Heart left ventricle (tissue), 16 donors: Measurements from ENCODE around the gene CNGB1. TPM values are rescaled to one million over a fixed set of nuclear protein-coding genes. Genes with fewer than 3 reads are reported as not detected.
"Not testable (repeated sequence)": the region's sequence is repeated elsewhere in the genome, so short reads cannot be mapped to it uniquely, and the experiment has no call there.

Experiments used
- ATAC-seq, 4 donors: fragments of 200-7000 bp; cut with Tn5 transposase; one replicate each; pipeline ENCODE4 v1.9.1; 2020 to 2022; ENCODE audit warnings: moderate library complexity in 4 of 4, mild to moderate bottlenecking in 3 of 4, moderate number of reproducible peaks in 1 of 4
- DNase-seq, 5 donors: peaks; one replicate each; pipeline ENCODE4 v3.0.0-alpha.2; 2020
- H3K27ac ChIP-seq, 12 donors: fragments of 200-600 bp; sonication (generic) in 4 of 12; one replicate each; pipeline versions ENCODE4 v1.5.0 to v1.8.0; 2016 to 2022; ENCODE audit warnings: mild to moderate bottlenecking in 2 of 12
- H3K27me3 ChIP-seq, 9 donors: fragments of 200-600 bp; sonication (generic) in 2 of 9; one replicate each; pipeline versions ENCODE4 v1.5.1 to v1.8.0; 2016 to 2022; ENCODE audit warnings: mild to moderate bottlenecking in 3 of 9
- H3K36me3 ChIP-seq, 9 donors: fragments of 200-600 bp; sonication (generic) in 2 of 9; one replicate each; pipeline versions ENCODE4 v1.5.0 to v1.8.0; 2018 to 2022; ENCODE audit warnings: mild to moderate bottlenecking in 2 of 9
- H3K4me1 ChIP-seq, 12 donors: fragments of 200-600 bp; sonication (generic) in 4 of 12; one replicate each; pipeline versions ENCODE4 v1.5.0 to v1.8.0; 2016 to 2022; ENCODE audit warnings: mild to moderate bottlenecking in 3 of 12
- H3K4me3 ChIP-seq, 12 donors: fragments of 200-600 bp; sonication (generic) in 4 of 12; one replicate each; pipeline versions ENCODE4 v1.5.0 to v1.8.0; 2017 to 2022; ENCODE audit warnings: mild to moderate bottlenecking in 9 of 12, moderate library complexity in 4 of 12
- H3K9me3 ChIP-seq, 12 donors: fragments of 200-600 bp; sonication (generic) in 4 of 12; one replicate each; pipeline versions ENCODE4 v1.5.0 to v1.8.0; 2016 to 2022; ENCODE audit warnings: mild to moderate bottlenecking in 1 of 12
- CTCF ChIP-seq, 12 donors: fragments of 200-600 bp; sonication (generic) in 4 of 12; IDR thresholded peaks; one replicate each; pipeline versions ENCODE4 v1.5.0 to v1.8.0; 2018 to 2022; ENCODE audit warnings: antibody characterized with exemption in 12 of 12, mild to moderate bottlenecking in 5 of 12
- POLR2A ChIP-seq, 2 donors: fragments of 450-650 bp; IDR thresholded peaks; one replicate each; pipeline ENCODE4 v1.6.1; 2017; ENCODE audit warnings: antibody characterized with exemption in 2 of 2, mild to moderate bottlenecking in 2 of 2, moderate library complexity in 2 of 2
- WGBS, 4 donors: extraction: QIAGEN DNeasy Blood & Tissue Kit in 2 of 4; methylation state at CpG; one replicate each; pipeline versions ENCODE4 v1.1.5 to v1.1.7; 2013 to 2018; 5-methylcytosine and 5-hydroxymethylcytosine counted together
- intact Hi-C, 10 donors: fragments of 100-400 bp; cut with DNase I; formaldehyde crosslinking; loops; one replicate each; pipeline versions ENCODE4 v1.11.1 to v1.14.2; 2022
- polyA plus RNA-seq, 2 donors: library from polyadenylated mRNA; stranded (reverse); fragments of 200-250 nt; gene quantifications; one replicate each; pipeline ENCODE4 v1.2.3, GENCODE V29; 2013
- total RNA-seq, 9 donors: library from RNA; depleted of rRNA in 2 of 9; stranded (reverse); fragments of >200 nt in 2 of 9; fragmentation: NEBNext Ultra II Directional in 3 of 9; extraction: Animal tissue kit (Norgen Biotek cat#: 25700) in 3 of 9; gene quantifications; one replicate each; pipeline versions ENCODE4 v1.1.0 to v1.2.4, GENCODE V29; 2016 to 2023
- donor health status: ischemic (EF 13 %, LVEDD 7.1; RV severe dilation, severe dysfunction).
- donor health status: healthy with polysubstance abuse.
- donor health status: DM: no; HTN: yes; CAD: no.
- donor health status: DM: no; HTN: no; CAD: no.
- donor health status: ischemic (EF 25% LVEDD 6.9; RV normal size, moderate dysfunction).
- donor health status: ischemic (EF 25% LVEDD 5.7; RV mildly dilated, moderate dysfunction).
- donor health status: healthy.
- donor health status: DM: yes; HTN: yes; CAD: no.
- donor health status: ischemic (EF 35%, LVEDD 5.7; RV mildly dilated, moderate dysfunction).
- donor health status: nonischemic (EF 11% LVEDD 7.7; RV severe dilation, severe dysfunction).
- donor health status: DM: yes; HTN: yes; CAD: no.
- donor health status: PGD.
- donor health status: ischemic (EF 29% LVEDD 5.4; RV normal size, mild dysfunction).
- donor health status: nonischemic (EF 23%, LVEDD 6.1; RV moderate dilation, normal function).

Gene CNGB1
- total and polyA plus RNA-seq, 11 donors: not detected

DNA sequence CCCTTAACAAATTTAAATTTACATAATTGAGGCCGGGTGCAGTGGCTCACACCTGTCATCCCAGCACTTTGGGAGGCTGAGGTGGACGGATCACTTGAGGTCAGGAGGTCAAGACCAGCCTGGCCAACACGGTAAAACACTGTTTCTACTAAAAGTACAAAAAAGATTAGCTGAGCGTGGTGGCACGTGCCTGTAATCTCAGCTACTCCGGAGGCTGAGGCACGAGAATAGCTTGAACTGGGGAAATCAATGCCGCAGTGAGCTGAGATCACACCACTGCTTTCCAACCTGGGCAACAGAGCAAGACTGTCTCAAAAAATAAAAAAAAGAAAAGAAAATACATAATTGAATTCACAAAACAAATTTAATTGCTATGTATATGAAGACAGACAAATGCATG lies 112.3 kb downstream of the CNGB1 start:
- H3K9me3 ChIP-seq: peaks cover 0 to 13% (median 2%) of the 10 kb centered on the region in 12 donors
- 27 to 34% (median 31%) methylated on average over 8 of the region's 8 CpGs for WGBS, 4 donors
- no peaks in the 10 kb centered on the region for H3K36me3 ChIP-seq
- peak overlapping the region in 10 of 12 donors; percentile 10 to 76 (median 58) for H3K27ac ChIP-seq
- peaks cover 0 to 29% (median 13%) of the 10 kb centered on the region in 12 donors for H3K4me1 ChIP-seq
- no peak overlapping the region for H3K4me3 ChIP-seq
- no peak for TF ChIP-seq CTCF (IDR thresholded peaks at IDR 0.05)
- no peak for TF ChIP-seq POLR2A (IDR thresholded peaks at IDR 0.05)
- DNase-seq (no peak), ATAC-seq (peak in 1 of 4 donors; percentile 38)
- no peaks in the 10 kb centered on the region for H3K27me3 ChIP-seq
- intact Hi-C loops: loop anchor here in 4 of 10 donors (2.0 to 5.0 kb wide), 4 partner anchors 41 to 56 kb away; partner anchors contain the start of gene KIFC3 (in 2 of the 4)

- peaks cover 0 to 22% (median 8%) of the 10 kb centered on the region in 12 donors for H3K4me1 ChIP-seq
- not testable (repeated sequence) for H3K4me3 ChIP-seq, H3K27me3 ChIP-seq, H3K36me3 ChIP-seq, DNase-seq
- 39 to 46% (median 39%) methylated on average over 10 of the region's 10 CpGs for WGBS, 4 donors
- ATAC-seq: peak; percentile 5 to 76 (median 69)
- H3K27ac ChIP-seq: peak overlapping the region in 11 of 12 donors; percentile 10 to 76 (median 57)
- H3K9me3 ChIP-seq: peaks cover 0 to 13% (median 2%) of the 10 kb centered on the region in 12 donors
- intact Hi-C loops: loop anchor here in 4 of 10 donors (2.0 to 5.0 kb wide), 4 partner anchors 41 to 56 kb away; partner anchors contain the start of gene KIFC3 (in 2 of the 4)
These were observed 112.9 kb downstream of the CNGB1 start for GRCh38 chr16:57857991-57858390.

GRCh38 chr16:57855188-57855587 lies 115.7 kb downstream of the CNGB1 start:
- H3K4me3 ChIP-seq: no peak overlapping the region
- no peak for DNase-seq
- 96 to 97% (median 96%) methylated on average over 5 of the region's 5 CpGs for WGBS, 4 donors

DNA sequence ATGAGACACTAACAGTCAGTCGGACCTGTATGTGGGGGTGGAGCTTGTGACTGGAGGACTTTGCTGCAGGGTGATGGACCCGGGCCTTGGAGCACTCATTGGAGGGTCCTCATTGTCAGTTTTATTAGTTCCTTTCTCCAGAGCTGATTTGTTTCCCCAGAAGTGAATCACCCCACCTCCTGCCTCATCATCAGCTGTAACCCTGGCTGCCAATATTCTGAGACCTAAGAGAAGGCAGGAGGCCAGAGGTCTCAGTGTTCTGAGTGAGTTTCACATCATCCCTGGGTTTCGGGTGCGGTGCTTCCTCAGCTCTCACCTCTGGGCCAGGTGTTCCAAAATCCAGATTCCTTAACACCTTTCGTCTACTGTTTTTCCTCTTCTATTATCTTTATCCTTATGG lies 118.7 kb downstream of the CNGB1 start:
- no peak for DNase-seq
- intact Hi-C loops: no loop called here
- H3K4me3 ChIP-seq: no peak overlapping the region
- H3K9me3 ChIP-seq: peaks cover 0 to 10% (median 2%) of the 10 kb centered on the region in 12 donors
- no peaks in the 10 kb centered on the region for H3K27me3 ChIP-seq
- no peaks in the 10 kb centered on the region for H3K4me1 ChIP-seq
- H3K36me3 ChIP-seq: no peaks in the 10 kb centered on the region
- H3K27ac ChIP-seq: no peak overlapping the region
- TF ChIP-seq POLR2A (IDR thresholded peaks at IDR 0.05): no peak
- TF ChIP-seq CTCF (IDR thresholded peaks at IDR 0.05): no peak
- WGBS, 4 donors: 88 to 92% (median 90%) methylated on average over 5 of the region's 5 CpGs
- no peak for ATAC-seq

More at GRCh38 chr16:57855188-57855587, 115.7 kb downstream of the CNGB1 start:
- Histone ChIP-seq H3K27me3 (no peaks in the 10 kb centered on the region), H3K27ac (no peak overlapping the region), H3K9me3 (peaks cover 0 to 13% (median 2%) of the 10 kb centered on the region in 12 donors), H3K36me3 (no peaks in the 10 kb centered on the region), H3K4me1 (peaks cover 0 to 18% (median 6%) of the 10 kb centered on the region in 12 donors)
- TF ChIP-seq POLR2A (IDR thresholded peaks at IDR 0.05) (no peak), CTCF (IDR thresholded peaks at IDR 0.05) (no peak)
- intact Hi-C loops: loop anchor here in 3 of 10 donors (5.0 kb wide), 3 partner anchors 38 to 53 kb away; partner anchors contain the start of gene KIFC3 (in 1 of the 3)
- no peak for ATAC-seq
